A673 (cell line): ENCODE data around the gene CLDN1. TPM values are rescaled to one million over a fixed set of nuclear protein-coding genes. Genes with fewer than 3 reads are reported as not detected.

Experiments
- BruUV-seq: library from RNA; stranded (reverse); fragments of 400-500 nt; replicated peaks from 2 replicates; lab custom pipeline; 2021; lab: Mats Ljungman, UMichigan
- CTCF ChIA-PET: fragments of 300-600 bp; sonication (Branson Sonifier 250); formaldehyde crosslinking; loops from one replicate; lab custom pipeline; 2022; ENCODE audit warnings: antibody characterized with exemption; lab: Charles Lee
- POLR2A ChIA-PET: fragments of 300-600 bp; sonication (Branson Sonifier 250); formaldehyde crosslinking; loops from one replicate; lab custom pipeline; 2022; ENCODE audit warnings: antibody characterized with exemption; ENCODE audit not compliant: low non-redundant PET; lab: Charles Lee
- DNase-seq: peaks from one replicate; pipeline ENCODE4 v3.0.0-alpha.2; 2015; ENCODE audit warnings: low spot score
- H3K27ac ChIP-seq: fragments of 200-600 bp; sonication (generic); 2 replicates; pipeline ENCODE4 v1.5.1; 2016; ENCODE audit warnings: mixed run types, low read depth, mild to moderate bottlenecking, mixed read lengths, antibody characterized with exemption, low read length; ENCODE audit not compliant: poor library complexity, severe bottlenecking
- H3K27me3 ChIP-seq: fragments of 200-600 bp; sonication (generic); replicated peaks from 2 replicates; pipeline ENCODE4 v1.6.1; 2017; ENCODE audit warnings: mixed run types, low read depth, mild to moderate bottlenecking, mixed read lengths, antibody characterized with exemption, low read length; ENCODE audit not compliant: insufficient read depth, poor library complexity
- H3K36me3 ChIP-seq: fragments of 200-600 bp; sonication (generic); 2 replicates; pipeline ENCODE4 v1.6.1; 2016; ENCODE audit warnings: mixed run types, mild to moderate bottlenecking, mixed read lengths, antibody characterized with exemption, low read length; ENCODE audit not compliant: insufficient read depth, poor library complexity, severe bottlenecking
- H3K4me1 ChIP-seq: fragments of 200-600 bp; sonication (generic); 2 replicates; pipeline ENCODE4 v1.6.1; 2017; ENCODE audit warnings: mixed run types, mild to moderate bottlenecking, mixed read lengths, antibody characterized with exemption, low read length; ENCODE audit not compliant: insufficient read depth, poor library complexity, severe bottlenecking
- H3K4me3 ChIP-seq: fragments of 200-600 bp; sonication (generic); 2 replicates; pipeline ENCODE4 v1.5.1; 2016; ENCODE audit warnings: low read depth, mixed run types, mild to moderate bottlenecking, mixed read lengths, low read length; ENCODE audit not compliant: poor library complexity, severe bottlenecking
- H3K9me3 ChIP-seq: fragments of 200-600 bp; sonication (generic); 2 replicates; pipeline ENCODE4 v1.6.1; 2016; ENCODE audit warnings: mixed run types, low read depth, mild to moderate bottlenecking, mixed read lengths, antibody characterized with exemption, low read length; ENCODE audit not compliant: poor library complexity, severe bottlenecking
- EZH2 ChIP-seq: fragments of 200-600 bp; sonication (generic); IDR thresholded peaks from 2 replicates; pipeline ENCODE4 v1.6.1; 2017; ENCODE audit warnings: borderline replicate concordance, low read depth, mild to moderate bottlenecking, mixed read lengths, antibody characterized with exemption, low read length; ENCODE audit not compliant: poor library complexity, severe bottlenecking
- intact Hi-C: fragments of 100-400 bp; cut with micrococcal nuclease; formaldehyde crosslinking; loops from one replicate; pipeline ENCODE4 v1.10.0; 2022; ENCODE audit not compliant: unreplicated experiment
- total RNA-seq: library from RNA; stranded (reverse); gene quantifications from 2 replicates; pipeline ENCODE4 v1.2.3, GENCODE V29; 2021
- TF ChIP-seq, protein P1 (sequence below): fragments of 300-800, 200-600 bp; sonication (generic); conservative IDR thresholded peaks from 2 replicates; pipeline ENCODE4 v1.5.1; 2017; ENCODE audit warnings: low read depth, mild to moderate bottlenecking, antibody characterized with exemption, low read length, moderate library complexity, mixed read lengths

The CLDN1 gene
- total RNA-seq, 1 experiment from 2014 or later = 184 TPM

DNA sequence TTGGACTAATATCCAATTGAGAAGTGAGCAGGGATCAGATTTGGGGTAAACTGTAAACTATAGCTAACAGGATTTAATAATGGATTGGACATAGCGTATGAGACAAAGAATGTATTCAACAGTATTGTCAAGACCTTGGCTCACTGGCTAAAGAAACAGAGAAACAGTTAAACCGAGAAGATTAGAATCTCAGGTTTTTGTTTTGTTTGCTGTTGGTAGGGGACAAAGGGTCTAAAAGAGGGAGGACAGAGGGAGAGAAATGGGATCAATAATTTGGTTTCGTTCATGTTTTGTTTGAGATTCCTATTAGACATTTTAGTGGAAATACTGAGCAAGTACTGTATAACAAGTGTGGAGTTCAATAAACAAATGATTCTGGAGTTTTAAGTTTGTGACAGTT is 28.6 kb downstream of the CLDN1 start:
- CTCF ChIA-PET = no interaction called here
- intact Hi-C loops = no loop called here
- no peak for DNase-seq
- POLR2A ChIA-PET = no interaction called here
- TF ChIP-seq EZH2 = no peak
- TF ChIP-seq, protein P1, sequence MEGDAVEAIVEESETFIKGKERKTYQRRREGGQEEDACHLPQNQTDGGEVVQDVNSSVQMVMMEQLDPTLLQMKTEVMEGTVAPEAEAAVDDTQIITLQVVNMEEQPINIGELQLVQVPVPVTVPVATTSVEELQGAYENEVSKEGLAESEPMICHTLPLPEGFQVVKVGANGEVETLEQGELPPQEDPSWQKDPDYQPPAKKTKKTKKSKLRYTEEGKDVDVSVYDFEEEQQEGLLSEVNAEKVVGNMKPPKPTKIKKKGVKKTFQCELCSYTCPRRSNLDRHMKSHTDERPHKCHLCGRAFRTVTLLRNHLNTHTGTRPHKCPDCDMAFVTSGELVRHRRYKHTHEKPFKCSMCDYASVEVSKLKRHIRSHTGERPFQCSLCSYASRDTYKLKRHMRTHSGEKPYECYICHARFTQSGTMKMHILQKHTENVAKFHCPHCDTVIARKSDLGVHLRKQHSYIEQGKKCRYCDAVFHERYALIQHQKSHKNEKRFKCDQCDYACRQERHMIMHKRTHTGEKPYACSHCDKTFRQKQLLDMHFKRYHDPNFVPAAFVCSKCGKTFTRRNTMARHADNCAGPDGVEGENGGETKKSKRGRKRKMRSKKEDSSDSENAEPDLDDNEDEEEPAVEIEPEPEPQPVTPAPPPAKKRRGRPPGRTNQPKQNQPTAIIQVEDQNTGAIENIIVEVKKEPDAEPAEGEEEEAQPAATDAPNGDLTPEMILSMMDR = no peak
- Histone ChIP-seq H3K27me3 (no peaks in the 10 kb centered on the region), H3K4me1 (no peaks in the 10 kb centered on the region), H3K27ac (no peak overlapping the region), H3K4me3 (no peak overlapping the region), H3K9me3 (peaks cover 8% of the 10 kb centered on the region), H3K36me3 (no peaks in the 10 kb centered on the region)
- no TSS peak for BruUV-seq

DNA sequence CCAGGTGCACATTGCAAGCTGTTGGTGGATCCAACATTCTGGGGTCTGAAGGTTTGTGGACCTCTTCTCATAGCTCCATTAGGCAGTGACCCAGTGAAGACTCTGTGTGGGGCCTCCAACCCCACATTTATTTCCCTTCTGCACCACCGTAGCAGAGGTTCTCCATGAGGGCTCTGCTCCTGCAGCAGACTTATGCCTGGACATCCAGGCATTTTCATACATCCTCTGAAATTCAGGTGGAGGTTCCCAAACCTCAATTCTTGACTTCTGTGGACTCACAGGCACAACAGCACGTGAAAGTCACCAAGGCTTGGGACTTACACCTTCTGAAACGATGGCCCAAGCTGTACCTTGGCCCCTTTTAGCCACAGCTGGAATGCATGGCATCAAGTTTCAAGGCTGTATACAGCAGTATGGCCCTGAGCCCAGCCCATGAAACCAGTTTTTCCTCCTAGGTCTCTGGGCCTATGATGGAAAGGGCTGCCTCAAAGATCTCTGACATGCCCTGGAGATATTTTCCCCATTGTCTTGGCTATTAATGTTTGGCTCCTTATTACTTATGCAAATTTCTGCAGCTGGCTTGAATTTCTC is 30.2 kb downstream of the CLDN1 start:
- H3K9me3 ChIP-seq = peaks cover 8% of the 10 kb centered on the region
- no peaks in the 10 kb centered on the region for H3K36me3 ChIP-seq
- no peak overlapping the region for H3K4me3 ChIP-seq
- DNase-seq = no peak
- no TSS peak for BruUV-seq
- POLR2A ChIA-PET = interaction anchor here (0.6 kb wide), 1 partner anchor 76 kb away, joined by 3 read pairs; no protein-coding TSS in a partner anchor
- no peak overlapping the region for H3K27ac ChIP-seq
- CTCF ChIA-PET = no interaction called here
- H3K4me1 ChIP-seq = no peaks in the 10 kb centered on the region
- intact Hi-C loops = no loop called here
- TF ChIP-seq, protein P1 = no peak
- no peak for TF ChIP-seq EZH2
- no peaks in the 10 kb centered on the region for H3K27me3 ChIP-seq

DNA sequence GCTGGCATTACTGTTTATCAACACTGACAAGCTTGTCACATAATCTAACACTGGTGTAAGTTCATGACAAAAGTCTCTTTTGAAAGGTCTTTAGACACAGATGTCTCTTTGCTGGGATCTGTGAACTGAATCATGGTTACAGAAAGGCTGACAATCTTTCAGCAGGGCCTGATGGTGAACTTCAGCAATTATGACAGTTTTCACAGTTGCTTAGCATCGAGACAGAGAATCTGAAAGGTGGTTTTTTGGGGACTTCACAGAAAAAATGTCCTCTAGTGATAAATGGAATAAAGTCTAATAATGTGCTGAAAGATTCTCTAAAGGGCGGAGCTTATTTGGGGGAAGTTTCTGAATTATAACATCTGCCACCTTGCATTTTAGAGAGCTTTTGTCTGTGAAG is 32.3 kb downstream of the CLDN1 start:
- H3K4me3 ChIP-seq = no peak overlapping the region
- no peaks in the 10 kb centered on the region for H3K27me3 ChIP-seq
- no TSS peak for BruUV-seq
- H3K9me3 ChIP-seq = peaks cover 17% of the 10 kb centered on the region
- no peaks in the 10 kb centered on the region for H3K4me1 ChIP-seq
- H3K27ac ChIP-seq = no peak overlapping the region
- TF ChIP-seq EZH2 = no peak
- TF ChIP-seq, protein P1 = no peak
- CTCF ChIA-PET = no interaction called here
- H3K36me3 ChIP-seq = peaks cover 4% of the 10 kb centered on the region
- no peak for DNase-seq
- intact Hi-C loops = no loop called here
- POLR2A ChIA-PET = no interaction called here
